NB4 (cell line): ENCODE measurements around the gene AUH.

ENCODE experiments used
- DNase-seq: peaks from one replicate; pipeline ENCODE4 v3.0.0; 2010; ENCODE audit warnings: low read depth
- H3K4me3 ChIP-seq: one replicate; pipeline ENCODE4 v1.5.1; 2011; ENCODE audit warnings: mild to moderate bottlenecking, low read depth, low read length, moderate library complexity
- CTCF ChIP-seq: IDR thresholded peaks from one replicate; pipeline ENCODE4 v1.5.1; 2012; ENCODE audit warnings: low read depth, low read length
- MAX ChIP-seq: IDR thresholded peaks from 2 replicates; pipeline ENCODE4 v1.6.1; 2011; ENCODE audit warnings: low read depth, low read length
- MYC ChIP-seq: IDR thresholded peaks from 2 replicates; pipeline ENCODE4 v1.6.1; 2011; ENCODE audit warnings: low read depth, low read length
- POLR2A ChIP-seq: IDR thresholded peaks from 2 replicates; pipeline ENCODE4 v1.6.1; 2011; ENCODE audit warnings: mild to moderate bottlenecking; ENCODE audit not compliant: insufficient read length; ENCODE audit errors: extremely low read depth

AUH gene

GRCh38 chr9:91405343-91406077 lies 43.8 kb upstream of the AUH start:
- no peak overlapping the region for H3K4me3 ChIP-seq
- TF ChIP-seq MYC (no peak), CTCF (no peak), POLR2A (no peak), MAX (no peak)
- DNase-seq = peak; percentile 76

GRCh38 chr9:91403665-91404543 lies 42.2 kb upstream of the AUH start:
- no peak for DNase-seq
- TF ChIP-seq CTCF (no peak), MAX (no peak), MYC (no peak), POLR2A (no peak)
- no peak overlapping the region for H3K4me3 ChIP-seq

- H3K4me3 ChIP-seq = no peak overlapping the region
- DNase-seq = no peak
- TF ChIP-seq POLR2A (no peak), MAX (no peak), CTCF (no peak), MYC (no peak)
Observed at GRCh38 chr9:91398926-91399325, 37.2 kb upstream of the AUH start.

GRCh38 chr9:91395553-91396471 lies 34.1 kb upstream of the AUH start:
- no peak overlapping the region for H3K4me3 ChIP-seq
- TF ChIP-seq MAX = peak; percentile 54
- TF ChIP-seq CTCF = no peak
- no peak for TF ChIP-seq POLR2A
- TF ChIP-seq MYC = no peak
- DNase-seq = peak; percentile 76

GRCh38 chr9:91395106-91395552 lies 33.4 kb upstream of the AUH start:
- DNase-seq = peak; percentile 89
- peak; percentile 97 for TF ChIP-seq MAX
- TF ChIP-seq CTCF = no peak
- TF ChIP-seq POLR2A = no peak
- TF ChIP-seq MYC = peak; percentile 91
- H3K4me3 ChIP-seq = no peak overlapping the region
